ENCODE measurements around the gene LMAN1L. TPM values are rescaled to one million over a fixed set of nuclear protein-coding genes. Genes with fewer than 3 reads are reported as not detected.

Gene LMAN1L
- total and polyA plus RNA-seq, 3 donors from 2014 or later, result 2.2 to 4.6 (median 4.3) TPM

DNA sequence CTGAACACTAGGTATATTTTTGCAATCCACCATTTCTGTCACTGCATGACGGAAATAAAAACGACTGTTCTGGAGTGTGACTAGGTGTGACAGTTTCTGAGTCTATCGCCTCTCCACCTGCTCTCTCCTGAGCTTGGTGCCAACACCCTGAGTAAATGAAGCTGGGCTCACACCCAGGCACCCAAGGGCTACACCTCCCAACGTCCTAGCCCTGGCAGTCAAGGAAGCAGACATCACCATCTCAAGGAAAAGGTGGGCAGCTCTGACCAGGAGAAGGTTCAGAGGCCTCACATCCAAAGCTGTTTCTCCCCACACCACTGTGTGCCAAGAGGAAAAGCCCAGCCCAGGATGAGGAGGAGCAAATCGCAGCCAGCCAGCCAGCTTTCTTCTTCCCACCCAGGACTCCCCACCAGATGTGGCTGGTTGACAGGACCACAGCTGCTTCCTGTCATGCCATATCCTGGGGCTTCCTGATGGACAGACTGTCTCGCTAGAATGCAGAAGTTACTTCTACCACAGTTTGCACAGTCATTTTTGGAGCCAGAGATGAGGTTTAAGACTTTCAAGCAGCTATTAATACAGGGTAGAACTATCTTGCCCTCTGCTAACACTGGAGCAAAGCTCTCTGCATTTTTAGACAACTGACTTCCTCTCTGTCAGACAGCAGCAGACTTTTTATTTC is 57.2 kb downstream of the LMAN1L start:
- peak overlapping the region in 1 of 2 donors; percentile 64 for H3K27ac ChIP-seq
- intact Hi-C loops (cut with DNase I; ENCODE audit: low total_unique reads), result no loop called here
- H3K9me3 ChIP-seq, result no peaks in the 10 kb centered on the region
- no peak overlapping the region for H3K4me3 ChIP-seq
- no peaks in the 10 kb centered on the region for H3K27me3 ChIP-seq
- DNase-seq, result peak; percentile 37
- no peaks in the 10 kb centered on the region for H3K36me3 ChIP-seq (ENCODE audit: low read depth, missing control alignments)
- 59 to 63% methylated on average over 5 to 6 of the region's 6 CpGs for WGBS, 2 donors
- peaks cover 43% of the 10 kb centered on the region for H3K4me1 ChIP-seq
- no peak for TF ChIP-seq POLR2A (IDR thresholded peaks at IDR 0.05)
- TF ChIP-seq, protein P1, sequence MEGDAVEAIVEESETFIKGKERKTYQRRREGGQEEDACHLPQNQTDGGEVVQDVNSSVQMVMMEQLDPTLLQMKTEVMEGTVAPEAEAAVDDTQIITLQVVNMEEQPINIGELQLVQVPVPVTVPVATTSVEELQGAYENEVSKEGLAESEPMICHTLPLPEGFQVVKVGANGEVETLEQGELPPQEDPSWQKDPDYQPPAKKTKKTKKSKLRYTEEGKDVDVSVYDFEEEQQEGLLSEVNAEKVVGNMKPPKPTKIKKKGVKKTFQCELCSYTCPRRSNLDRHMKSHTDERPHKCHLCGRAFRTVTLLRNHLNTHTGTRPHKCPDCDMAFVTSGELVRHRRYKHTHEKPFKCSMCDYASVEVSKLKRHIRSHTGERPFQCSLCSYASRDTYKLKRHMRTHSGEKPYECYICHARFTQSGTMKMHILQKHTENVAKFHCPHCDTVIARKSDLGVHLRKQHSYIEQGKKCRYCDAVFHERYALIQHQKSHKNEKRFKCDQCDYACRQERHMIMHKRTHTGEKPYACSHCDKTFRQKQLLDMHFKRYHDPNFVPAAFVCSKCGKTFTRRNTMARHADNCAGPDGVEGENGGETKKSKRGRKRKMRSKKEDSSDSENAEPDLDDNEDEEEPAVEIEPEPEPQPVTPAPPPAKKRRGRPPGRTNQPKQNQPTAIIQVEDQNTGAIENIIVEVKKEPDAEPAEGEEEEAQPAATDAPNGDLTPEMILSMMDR (IDR thresholded peaks at IDR 0.05), result no peak

- no peaks in the 10 kb centered on the region for H3K27me3 ChIP-seq
- WGBS, 2 donors, result 49 to 52% methylated on average over 6 of the region's 6 CpGs
- intact Hi-C loops (cut with DNase I; ENCODE audit: low total_unique reads), result no loop called here
- H3K27ac ChIP-seq, result peak overlapping the region in 1 of 2 donors; percentile 41
- DNase-seq, result no peak
- H3K4me3 ChIP-seq, result no peak overlapping the region
- H3K9me3 ChIP-seq, result no peaks in the 10 kb centered on the region
- peaks cover 43% of the 10 kb centered on the region for H3K4me1 ChIP-seq
- TF ChIP-seq POLR2A (IDR thresholded peaks at IDR 0.05), result no peak
- TF ChIP-seq, protein P1 (IDR thresholded peaks at IDR 0.05), result no peak
- no peaks in the 10 kb centered on the region for H3K36me3 ChIP-seq (ENCODE audit: low read depth, missing control alignments)
Measured at GRCh38 chr15:74870436-74871215, 58.0 kb downstream of the LMAN1L start.

DNA sequence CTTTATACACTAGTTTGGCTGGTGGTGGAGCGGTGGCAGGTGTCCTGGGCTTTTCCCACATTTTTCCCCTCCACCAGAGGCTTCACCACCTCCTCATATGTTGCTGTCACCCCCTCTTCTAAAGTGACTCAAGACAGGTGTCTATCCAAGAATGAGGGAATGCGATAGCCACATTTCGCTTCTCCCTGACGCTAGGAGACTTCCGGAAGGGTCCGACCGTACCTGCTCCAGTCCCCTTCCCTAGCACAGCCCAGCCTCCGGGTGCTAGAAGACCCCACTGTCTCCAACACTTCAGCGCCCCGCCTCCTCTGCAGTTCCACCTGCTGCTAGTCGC is 60.0 kb downstream of the LMAN1L start:
- peak overlapping the region; percentile 90 for H3K27ac ChIP-seq
- no peaks in the 10 kb centered on the region for H3K27me3 ChIP-seq
- TF ChIP-seq POLR2A (IDR thresholded peaks at IDR 0.05), result no peak
- TF ChIP-seq, protein P1 (IDR thresholded peaks at IDR 0.05), result no peak
- intact Hi-C loops (cut with DNase I; ENCODE audit: low total_unique reads), result no loop called here
- H3K36me3 ChIP-seq (ENCODE audit: low read depth, missing control alignments), result no peaks in the 10 kb centered on the region
- H3K4me3 ChIP-seq, result peak overlapping the region; percentile 83 to 85
- WGBS, 2 donors, result 0 to 1% methylated on average over 11 of the region's 11 CpGs
- peaks cover 38% of the 10 kb centered on the region for H3K4me1 ChIP-seq
- DNase-seq, result no peak
- H3K9me3 ChIP-seq, result no peaks in the 10 kb centered on the region

- peaks cover 38% of the 10 kb centered on the region for H3K4me1 ChIP-seq
- H3K27me3 ChIP-seq, result no peaks in the 10 kb centered on the region
- H3K27ac ChIP-seq, result peak within 1 kb of the TSS; percentile 90
- peak within 1 kb of the TSS; percentile 83 to 85 for H3K4me3 ChIP-seq
- H3K9me3 ChIP-seq, result no peaks in the 10 kb centered on the region
- TF ChIP-seq, protein P1 (IDR thresholded peaks at IDR 0.05), result no peak
- no peak for TF ChIP-seq POLR2A (IDR thresholded peaks at IDR 0.05)
- 0 to 1% methylated on average over 38 to 41 of the region's 52 CpGs for WGBS, 2 donors
- DNase-seq, result peak; percentile 97
- intact Hi-C loops (cut with DNase I; ENCODE audit: low total_unique reads), result no loop called here
- H3K36me3 ChIP-seq (ENCODE audit: low read depth, missing control alignments), result no peaks in the 10 kb centered on the region
Measured at GRCh38 chr15:74873036-74873755, 60.6 kb downstream of the LMAN1L start, which contains the start of gene SCAMP2. TSS of gene SCAMP2 (minus strand) at chr15:74873365. CDS start at chr15:74873255, 110 bp downstream.
